Non-pigmented ciliary epithelial cell (primary cell): ENCODE data around the gene FGD6.
"Not testable (repeated sequence)": the region's sequence is repeated elsewhere in the genome, so short reads cannot be mapped to it uniquely, and the experiment has no call there.

Experiments used
- DNase-seq: peaks from one replicate; pipeline ENCODE4 v3.0.0-alpha.2; 2010; ENCODE audit warnings: low read depth

Gene FGD6

DNA sequence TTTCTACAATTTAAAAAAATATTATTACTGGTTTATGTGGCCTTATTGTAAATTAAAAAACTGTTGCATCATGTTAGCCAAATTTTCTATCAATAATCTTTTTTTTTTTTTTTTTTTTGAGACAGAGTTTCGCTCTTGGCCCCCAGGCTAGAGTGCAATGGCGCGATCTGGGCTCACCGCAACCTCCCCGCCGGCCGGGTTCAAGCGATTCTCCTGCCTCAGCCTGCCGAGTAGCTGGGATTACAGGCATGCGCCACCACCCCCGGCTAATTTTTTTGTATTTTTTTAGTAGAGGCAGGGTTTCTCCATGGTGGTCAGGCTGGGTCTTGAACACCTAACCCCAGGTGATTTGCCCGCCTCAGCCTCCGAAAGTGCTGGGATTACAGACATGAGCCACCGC, 16.9 kb upstream of the FGD6 start:
- DNase-seq = not testable (repeated sequence)

DNA sequence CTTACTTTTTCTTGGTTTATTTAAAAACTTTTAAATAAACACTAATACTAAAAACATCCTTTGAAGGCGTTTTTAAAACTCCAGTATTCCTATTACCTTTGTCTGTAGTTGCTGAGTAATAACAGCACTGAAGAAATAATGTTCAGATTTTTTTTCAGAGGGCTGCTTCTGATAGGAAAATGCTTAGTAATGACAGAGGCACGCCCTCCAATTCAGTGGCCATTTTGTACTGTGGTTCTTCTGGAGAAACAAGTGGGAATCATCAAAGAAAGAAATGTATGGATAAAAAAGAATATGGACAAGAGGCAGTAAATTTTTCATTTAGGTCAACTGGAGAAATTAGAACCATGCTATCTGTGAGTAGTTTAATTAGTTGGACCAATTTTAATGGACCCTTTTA, 13.9 kb upstream of the FGD6 start:
- no peak for DNase-seq

DNA sequence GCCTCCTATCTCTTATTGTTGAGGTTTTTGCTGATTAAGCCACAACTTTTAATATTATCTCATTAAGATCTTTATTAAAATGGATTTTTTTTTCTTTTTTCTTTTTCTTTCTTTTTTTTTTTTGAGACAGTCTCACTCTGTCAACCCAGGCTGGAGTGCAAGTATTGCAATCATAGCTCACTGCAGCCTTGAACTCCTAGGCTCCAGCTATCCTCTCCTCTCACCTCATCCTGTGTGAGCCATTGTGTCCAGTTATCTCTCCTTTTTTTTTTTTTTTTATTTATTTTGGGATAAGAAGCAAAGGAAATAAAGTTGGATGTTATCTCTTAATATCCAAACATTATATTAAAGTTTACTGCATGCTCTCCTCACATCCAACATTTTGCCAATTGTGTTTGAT, 13.0 kb upstream of the FGD6 start:
- no peak for DNase-seq

DNA sequence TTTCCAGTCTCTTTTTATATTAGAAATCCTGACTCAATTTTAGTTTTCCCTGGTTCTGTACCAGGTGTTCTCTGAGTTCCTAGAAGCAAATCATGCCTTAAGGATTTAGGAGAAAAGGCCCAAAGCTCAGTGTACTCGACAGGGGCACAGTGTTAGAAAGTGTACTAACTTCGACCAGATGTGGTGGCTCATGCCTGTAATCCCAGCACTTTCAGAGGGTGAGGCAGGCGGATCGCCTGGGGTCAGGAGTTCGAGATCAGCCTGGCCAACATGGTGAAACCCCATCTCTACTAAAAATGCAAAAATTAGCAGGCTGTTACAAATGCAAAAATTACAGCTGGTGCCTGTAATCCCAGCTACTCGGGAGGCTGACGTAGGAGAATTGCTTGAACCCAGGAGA, 12.4 kb upstream of the FGD6 start:
- no peak for DNase-seq

DNA sequence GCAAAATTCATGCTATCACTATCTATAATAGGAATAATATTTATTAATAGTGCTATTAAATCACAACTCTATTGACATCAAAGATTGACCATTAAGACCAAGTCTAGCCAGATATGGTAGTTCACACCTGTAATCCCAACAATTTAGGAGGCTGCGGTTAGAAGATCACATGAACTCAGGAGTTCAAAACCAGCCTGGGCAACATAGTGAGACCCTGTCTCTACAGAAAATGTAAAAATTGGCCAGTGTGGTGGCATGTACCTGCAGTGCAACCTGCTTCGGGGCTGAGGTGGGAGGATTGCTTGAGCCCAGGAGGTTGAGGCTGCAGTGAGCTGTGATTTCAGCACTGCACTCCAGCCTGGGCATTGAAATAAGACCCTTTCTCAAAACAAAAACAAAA, 11.3 kb upstream of the FGD6 start:
- no peak for DNase-seq

DNA sequence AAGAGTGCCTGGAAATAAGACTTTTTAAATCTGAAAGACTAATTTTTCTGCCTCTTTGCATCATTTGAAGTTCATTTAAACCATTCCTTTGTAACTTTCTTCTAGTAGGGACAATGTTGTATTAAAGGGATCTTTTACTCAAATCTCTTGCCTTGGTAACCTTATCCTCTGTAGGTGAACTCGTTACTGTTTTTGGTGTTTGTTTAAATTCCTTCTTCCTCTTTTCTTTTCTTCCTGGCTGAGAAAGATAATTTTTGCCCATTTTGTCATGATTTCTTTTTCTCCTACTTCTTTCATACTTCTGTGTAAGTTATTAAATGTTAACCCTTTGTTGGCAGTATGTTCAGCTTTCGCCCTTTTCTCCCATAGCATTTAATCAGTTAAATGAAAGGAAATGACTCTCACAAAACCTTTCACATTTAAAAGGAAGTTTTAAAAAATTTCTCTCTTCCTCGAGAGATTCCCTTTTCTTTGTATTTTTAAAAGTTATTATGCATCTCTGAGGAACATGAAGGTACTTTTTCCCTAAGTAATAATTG, 10.6 kb upstream of the FGD6 start:
- no peak for DNase-seq

DNA sequence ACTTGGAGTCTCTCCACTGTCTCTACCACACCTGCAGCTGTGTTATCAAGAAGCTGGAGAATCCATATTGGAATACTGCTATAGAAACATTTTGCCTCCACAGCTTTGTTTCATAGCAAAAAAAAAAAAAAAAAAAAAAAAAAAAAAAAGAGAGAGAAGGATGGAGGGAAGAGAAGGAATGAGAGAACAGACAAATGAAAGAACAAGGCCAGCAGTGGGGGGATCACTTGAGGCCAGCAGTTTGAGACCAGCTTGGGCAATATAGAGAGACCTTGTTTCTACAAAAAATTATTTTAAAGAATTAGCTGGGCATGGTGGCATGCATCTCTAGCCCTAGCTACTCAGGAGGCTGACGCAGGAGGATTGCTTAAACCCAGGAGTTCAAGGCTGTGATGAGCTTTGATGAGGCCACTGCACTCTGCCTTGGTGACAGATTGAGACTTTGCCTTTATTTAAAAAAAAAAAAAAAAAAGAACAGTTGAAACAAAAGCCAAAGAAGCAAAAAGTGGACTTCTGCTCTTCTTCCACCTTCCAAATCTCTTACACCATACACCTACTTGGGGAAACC, 8.5 kb upstream of the FGD6 start:
- no peak for DNase-seq

DNA sequence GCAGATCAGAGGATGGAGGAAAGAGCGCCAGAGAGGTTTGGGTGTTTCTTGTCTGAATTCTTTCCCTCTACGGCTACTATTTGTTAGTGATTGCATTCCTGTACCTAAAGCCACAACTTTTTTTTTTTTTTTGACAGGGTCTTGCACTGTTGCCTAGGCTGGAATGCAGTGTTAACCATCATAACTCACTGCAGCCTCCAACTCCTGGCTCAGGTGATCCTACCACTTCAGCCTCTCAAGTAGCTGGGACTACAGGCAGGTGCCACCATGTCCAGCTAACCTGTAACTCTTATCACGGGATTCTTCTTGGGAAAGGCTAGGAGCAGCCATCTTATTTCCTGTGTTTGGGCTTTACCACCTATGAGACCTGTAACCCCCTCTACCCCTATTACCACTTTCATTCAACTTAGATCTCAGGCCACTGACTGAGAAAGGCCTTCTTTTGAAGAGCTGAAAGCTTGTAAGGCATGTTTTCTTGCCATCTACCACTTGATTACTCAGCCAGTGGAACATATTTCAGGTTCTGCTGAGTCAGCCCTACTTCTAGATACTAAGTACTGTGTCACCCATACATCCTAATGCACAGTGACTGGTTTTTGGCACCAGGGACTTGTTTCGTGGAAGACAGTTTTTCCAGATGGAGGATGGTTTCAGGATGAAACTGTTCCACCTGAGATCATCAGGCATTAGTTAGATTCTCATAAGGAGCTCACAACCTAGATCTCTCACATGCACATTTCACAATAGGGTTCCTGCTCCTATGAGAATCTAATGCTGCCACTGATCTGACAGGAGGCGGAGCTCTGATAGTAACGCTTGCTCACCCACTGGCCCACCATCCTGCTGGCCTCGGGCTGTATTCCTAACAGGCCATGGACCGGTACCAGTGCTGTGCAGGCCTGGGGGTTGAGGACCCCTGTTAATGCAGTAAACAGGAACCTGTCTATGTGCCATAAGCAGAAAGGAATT, 7.2 kb upstream of the FGD6 start:
- no peak for DNase-seq

DNA sequence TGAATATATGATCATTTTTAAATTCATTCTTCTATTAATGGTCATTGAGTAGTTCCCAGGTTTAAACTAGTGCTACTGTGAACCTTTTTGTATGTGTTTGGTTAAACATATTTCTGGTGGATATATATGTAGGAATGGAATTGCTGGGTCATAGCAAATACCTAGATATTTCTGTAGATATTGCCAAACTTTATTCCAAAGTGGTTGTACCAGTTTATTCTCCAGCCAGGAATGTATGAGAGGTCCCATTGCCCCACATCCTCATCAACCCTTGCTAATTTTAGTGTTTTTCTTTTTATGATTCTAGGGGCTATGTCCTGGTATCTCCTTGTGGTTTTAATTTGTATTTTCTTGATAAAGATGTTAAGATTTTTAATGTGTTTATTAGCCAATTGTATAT, 3.5 kb upstream of the FGD6 start:
- no peak for DNase-seq

DNA sequence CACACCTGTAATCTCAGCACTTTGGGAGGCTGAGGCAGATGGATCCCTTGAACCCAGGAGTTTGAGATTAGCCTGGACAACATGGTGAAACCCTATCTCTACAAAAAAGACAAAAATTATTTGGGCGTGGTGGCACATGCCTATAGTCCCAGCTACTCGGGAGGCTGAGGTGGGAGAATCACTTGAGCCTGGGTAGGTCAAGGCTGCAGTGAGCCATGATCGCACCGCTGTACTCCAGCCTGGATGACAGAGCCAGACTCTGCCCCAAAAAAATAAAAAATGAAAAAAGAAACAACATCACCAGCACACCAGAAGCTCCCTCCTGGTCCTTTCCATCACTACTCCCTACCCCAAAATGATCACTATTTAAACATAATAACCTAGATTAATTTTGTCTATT, 2.9 kb upstream of the FGD6 start:
- DNase-seq = no peak

DNA sequence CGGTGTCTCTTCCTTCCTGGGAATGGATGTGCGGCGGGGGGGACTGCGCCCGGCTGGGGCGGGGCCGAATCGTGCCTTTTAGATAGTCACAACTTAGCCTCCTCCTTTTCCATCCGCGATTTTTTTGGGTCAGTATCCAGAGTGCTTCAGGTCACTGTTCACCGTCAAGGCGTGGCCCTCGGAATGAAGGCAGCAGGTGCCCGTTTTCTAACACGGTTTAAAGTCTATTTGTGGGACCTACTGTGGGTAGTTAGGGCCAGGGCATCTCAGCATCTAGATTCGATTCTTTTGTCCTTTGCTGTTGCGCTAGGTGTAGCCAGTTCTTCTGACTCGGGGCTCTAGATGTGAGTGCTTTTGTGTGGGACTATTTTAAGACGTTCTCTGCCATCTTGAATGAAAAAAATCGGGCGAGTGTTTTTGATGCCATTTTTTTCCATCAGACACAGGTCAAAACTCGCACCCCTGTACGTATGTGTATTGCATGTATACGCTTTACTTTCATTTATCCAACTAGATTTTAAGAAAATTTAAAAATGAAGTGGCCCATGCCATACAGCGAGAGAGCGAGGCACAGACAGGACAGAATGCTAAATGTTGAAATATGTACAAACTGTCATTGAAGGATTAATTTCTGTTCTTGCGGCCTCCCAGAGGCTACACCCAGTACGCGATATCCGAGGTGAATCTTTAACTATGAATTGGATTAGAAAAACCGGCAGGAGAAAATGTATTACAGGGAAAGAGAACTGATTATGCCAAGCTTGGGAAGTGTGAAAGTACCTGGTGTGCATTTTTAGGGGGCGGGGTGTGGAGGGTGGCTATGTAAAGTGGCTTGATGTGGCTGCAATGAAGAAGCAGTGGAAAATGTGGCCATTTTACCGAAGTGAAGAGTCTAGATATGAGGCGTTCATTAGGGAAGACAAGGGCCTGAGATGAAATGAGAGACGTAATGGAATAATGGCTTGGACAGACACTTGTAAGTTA, 1.2 kb upstream of the FGD6 start:
- DNase-seq = no peak

DNA sequence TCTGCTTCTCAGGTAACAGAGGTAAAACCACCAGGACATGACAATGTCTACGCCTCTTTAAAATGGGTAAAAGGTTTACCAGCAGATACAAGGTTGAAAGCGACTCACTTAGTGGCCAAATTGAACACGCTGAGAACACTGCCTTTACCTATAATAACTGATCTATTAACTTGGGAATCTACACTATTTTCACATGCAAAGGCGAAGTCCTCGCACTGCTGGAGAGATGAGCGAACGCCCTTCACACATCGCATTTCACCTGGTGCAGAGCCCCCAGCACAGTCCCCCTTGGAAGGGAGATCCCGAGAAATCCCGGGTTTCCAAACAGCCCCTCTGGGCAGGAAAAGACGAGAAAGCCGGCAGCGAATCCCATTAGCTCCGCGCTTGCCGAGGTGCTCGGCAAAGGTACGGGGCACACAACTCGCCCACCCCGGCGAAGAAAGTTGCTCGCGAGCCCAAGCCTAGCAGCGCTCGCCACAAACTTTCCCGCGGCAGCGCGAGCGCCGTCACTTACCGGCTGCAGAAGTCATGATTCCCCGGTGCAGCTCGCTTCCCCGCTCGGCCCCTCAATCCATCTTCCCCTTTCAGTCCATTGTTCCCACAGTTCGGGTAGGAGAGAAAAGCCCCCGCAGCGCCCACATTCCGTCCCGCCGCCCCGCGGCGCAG, 423 bp downstream of the FGD6 start:
- no peak for DNase-seq

DNA sequence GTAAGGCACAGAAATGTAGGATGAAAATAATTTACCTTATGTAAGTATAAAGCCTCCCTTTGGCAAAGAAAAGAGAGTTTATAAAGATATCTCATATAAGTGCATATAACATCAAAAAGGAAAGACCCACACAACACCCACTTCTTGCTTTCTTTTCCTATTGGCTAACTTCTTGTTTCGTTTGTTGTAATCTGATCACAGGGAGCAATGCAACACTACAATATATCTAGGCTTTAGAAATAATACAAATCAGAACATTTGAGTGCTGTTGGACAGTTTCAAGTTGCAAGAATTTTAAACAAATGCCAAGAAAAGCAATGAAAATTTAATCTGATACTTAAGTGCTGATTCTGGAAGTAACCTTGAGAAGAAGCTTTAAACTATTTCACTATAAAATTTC, 1.3 kb downstream of the FGD6 start:
- DNase-seq = no peak

DNA sequence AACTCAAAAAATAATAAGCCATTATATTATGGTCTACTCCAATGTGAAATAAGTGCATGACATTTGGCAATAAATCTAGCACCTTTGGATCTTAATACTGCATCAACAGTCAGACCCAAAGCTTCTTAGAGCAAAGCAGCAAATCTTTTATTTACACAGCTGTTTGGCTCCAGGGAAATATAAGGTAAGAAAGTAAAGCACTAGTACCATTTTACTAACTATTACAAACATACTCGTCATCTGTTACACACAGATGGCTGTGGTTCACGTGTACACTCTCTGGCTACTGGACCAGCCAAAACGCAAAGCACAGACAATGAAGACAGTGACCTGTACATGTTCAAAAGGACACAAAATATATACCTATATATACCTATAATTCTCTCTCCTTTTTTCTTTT, 2.8 kb downstream of the FGD6 start:
- no peak for DNase-seq

DNA sequence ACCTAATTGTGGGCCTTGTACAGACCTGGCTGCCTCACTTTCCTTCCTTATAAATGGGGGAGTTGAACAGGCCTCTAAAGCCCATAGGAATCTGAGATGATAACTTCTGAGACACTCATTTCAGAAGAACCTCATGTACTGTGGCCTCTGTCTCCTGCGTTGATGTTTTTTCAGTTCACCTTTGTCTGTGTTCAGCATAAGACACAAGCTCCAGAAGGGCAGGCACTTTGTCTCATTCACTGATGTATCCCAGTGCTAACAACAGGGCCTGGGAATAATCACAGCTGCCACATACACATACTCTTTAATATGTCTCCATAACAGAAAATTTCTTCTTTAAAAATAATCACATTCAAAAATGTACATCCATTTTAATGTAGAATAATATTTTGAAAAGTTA, 3.3 kb downstream of the FGD6 start:
- no peak for DNase-seq

DNA sequence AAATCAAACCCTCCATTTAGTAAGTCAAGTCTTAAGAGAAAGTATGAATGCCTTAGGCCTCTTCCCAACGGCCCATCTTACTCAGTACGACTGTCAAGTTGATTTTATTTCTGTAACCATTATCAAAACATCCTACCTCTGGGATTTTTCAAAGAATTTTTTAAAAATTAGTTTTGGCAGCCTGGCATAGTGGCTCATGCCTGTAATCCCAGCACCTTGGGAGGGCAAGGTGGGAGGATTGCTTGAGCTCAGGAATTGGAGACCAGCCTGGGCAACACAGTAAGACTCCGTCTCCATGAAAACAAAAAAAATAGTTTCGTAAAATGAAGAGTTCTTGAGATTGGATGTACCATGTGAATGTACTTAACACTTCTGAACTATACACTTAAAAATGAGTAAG, 4.1 kb downstream of the FGD6 start:
- DNase-seq = no peak

DNA sequence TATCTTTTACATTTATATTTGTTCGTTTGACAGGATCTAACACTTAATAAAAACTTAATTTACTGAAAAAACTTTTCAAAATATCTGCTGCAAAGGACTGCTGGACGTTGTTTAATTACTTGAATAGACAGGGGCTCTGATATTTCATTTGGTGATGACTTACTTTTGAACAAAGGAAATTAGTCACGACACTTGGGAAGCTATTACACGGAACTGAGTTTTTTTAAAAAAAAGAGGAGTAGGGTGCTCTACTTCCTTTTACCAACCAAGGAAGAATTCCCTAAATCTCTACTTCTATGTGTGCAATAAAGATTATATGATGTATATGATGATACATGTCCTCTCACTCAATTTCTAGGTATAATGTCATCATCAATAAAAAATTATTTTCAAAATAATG, 4.7 kb downstream of the FGD6 start:
- no peak for DNase-seq

DNA sequence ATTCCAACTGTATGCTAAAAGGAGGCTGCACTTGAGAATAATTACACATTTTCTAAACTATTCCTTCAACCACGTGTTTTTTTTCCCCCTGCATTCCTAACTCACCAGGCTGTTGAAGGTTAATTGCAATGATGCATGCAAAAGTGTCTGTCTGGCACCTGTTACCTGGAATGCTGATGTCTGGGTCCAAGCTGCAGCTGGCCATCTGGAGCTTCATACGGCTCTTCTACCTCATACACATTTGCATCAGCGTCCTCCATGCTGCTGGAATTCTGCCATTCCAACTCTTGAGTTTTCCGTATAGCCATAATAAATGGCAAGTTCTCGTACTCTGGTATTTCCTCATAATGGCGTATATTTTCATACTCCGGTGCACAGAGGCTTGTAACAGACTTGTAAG, 8.6 kb downstream of the FGD6 start:
- DNase-seq = no peak

DNA sequence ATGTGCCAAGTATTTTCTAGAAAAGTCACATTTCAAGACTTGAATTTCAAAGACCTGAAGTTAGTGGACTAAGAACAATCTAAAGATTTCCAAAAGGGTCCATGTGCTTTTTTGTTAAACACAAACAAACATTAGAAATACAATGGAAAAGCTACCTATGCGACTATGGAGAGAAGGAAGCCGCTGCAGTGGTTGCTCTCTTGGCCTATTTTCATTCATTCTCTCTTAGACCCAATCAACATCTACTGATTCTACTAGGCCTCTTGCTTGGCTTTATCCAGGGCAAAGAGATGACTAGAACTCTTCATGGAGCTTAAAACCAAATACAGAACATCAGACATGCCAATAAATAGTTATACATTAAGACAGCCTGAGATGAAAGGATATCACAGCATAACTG, 9.9 kb downstream of the FGD6 start:
- no peak for DNase-seq

DNA sequence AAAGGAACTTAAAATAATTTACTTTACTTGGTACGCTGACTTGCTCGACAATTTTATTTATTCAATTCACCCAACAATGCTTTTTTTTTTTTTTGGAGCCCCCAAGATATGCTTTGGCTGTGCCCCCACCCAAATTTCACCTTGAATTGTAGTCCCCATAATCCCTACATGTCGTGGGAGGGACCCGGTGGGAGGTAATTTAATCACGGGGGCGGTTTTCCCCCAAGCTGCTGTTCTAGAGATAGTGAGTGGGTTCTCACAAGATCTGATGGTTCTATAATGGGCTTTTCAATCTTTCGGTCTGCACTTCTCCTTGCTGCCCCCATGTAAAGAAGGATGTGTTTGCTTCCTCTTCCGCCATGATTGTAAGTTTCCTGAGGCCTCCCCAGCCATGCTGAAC, 10.4 kb downstream of the FGD6 start:
- no peak for DNase-seq

DNA sequence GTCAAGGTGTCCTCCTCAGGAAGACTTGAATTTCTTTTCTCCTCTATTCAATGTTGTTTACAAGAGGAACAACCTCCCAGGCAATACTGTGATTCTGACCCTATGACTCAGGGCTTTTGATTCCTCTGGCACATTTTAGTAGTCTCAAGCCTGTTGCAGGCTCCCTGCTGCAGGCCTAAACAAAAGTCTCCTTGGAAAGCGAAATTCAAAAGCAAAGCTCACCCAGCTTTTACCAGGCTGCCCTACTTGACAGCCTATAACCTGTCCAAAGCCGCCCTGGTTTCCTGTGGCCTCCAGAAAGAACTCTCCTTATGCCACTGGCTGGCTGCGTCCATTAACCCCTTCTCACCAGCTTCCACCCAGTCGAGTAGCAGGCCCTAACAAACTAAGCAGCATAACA, 11.6 kb downstream of the FGD6 start:
- no peak for DNase-seq
